AG04449 (cell line): ENCODE measurements around the gene SLIT3.

Experiments
- CTCF ChIA-PET: fragments of 350-600 bp; formaldehyde crosslinking; extraction: SDS; loops from one replicate; lab custom pipeline; 2021; ENCODE audit warnings: antibody characterized with exemption; lab: Yijun Ruan, JAX
- POLR2A ChIA-PET: fragments of 400-600, 350-600 bp; formaldehyde crosslinking; extraction: SDS; loops from one replicate; lab custom pipeline; 2020; ENCODE audit warnings: antibody characterized with exemption, inconsistent platforms; lab: Yijun Ruan, JAX
- DNase-seq: peaks from one replicate; pipeline ENCODE4 v3.0.0-alpha.2; 2010; ENCODE audit warnings: low read depth, low spot score
- H3K4me3 ChIP-seq: 2 replicates; pipeline ENCODE4 v1.5.1; 2011; ENCODE audit warnings: low read depth, mild to moderate bottlenecking, control low read depth, low read length
- CTCF ChIP-seq: IDR thresholded peaks from one replicate; pipeline ENCODE4 v1.5.1; 2011; ENCODE audit warnings: mild to moderate bottlenecking, moderate library complexity, low read length, control low read depth, inconsistent platforms; ENCODE audit not compliant: insufficient read depth; ENCODE audit errors: missing control alignments

The SLIT3 gene

DNA sequence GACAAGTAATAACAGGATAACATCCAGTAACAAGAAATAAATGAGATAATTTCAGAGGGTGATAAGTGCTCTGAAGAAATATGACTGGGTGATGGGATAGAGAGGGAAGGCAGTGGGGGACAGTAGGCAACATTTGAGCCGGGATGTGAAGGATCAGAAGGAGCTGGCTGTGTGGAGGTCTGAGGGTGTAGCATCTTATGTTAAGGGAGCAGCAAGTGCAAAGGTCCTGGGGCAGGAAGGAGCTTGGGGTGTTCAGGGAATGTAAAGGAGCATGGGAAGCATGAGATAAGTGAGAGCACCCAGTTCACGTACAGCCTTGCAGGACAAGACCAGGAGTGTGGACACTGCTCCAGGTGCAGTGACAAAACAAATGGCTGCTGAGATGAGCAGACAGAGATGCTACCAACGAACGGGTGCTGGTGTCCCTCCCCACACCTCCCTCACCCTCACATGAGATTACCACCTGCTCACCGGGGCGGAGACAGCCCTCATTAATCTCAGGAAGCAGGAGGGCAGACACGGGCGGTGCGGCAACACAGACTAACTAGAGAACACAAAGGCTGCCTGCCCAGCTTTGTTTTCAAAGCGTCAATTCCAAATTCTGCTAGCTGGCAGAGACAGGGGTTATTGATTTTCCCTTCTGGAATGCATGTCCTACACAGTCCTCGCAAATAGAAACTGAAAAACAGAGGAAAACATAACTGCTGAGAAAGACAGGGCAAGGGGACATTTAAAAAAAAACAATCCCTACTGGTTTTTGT is 423.6 kb downstream of the SLIT3 start:
- POLR2A ChIA-PET, result no interaction called here

GRCh38 chr5:168876419-168876818 is 424.5 kb downstream of the SLIT3 start:
- POLR2A ChIA-PET, result no interaction called here

More for the DNA sequence above, 423.6 kb downstream of the SLIT3 start:
- H3K4me3 ChIP-seq, result no peak overlapping the region
- TF ChIP-seq CTCF, result no peak
- CTCF ChIA-PET, result interaction anchor here (1.1 to 1.3 kb wide), 2 partner anchors 11 to 47 kb away, joined by 3 to 4 read pairs; no protein-coding TSS in a partner anchor
- DNase-seq, result no peak

DNA sequence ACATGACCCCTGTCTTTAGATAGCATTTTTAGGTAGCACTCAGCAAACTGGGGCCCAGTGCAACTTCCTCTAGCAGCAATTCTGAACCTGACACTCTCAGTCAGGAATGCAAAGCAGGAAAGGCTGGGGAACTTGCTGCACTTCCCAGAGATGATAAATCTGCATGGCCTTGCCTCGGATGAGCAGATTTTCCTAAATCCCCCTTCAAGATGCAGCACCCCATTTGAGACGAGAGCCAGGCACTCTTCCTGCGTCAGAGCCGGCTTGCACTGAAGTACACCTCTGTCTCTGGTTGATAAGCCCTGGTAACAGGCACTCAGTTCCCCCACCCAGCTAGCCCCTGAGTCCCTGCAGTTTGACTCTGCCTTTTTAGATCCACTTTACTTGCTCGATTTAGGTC is 425.1 kb downstream of the SLIT3 start:
- H3K4me3 ChIP-seq, result no peak overlapping the region
- DNase-seq, result no peak
- ChIA-PET POLR2A (no interaction called here), CTCF (no interaction called here)
- TF ChIP-seq CTCF, result no peak

More at GRCh38 chr5:168876419-168876818, 424.5 kb downstream of the SLIT3 start:
- no peak overlapping the region for H3K4me3 ChIP-seq
- TF ChIP-seq CTCF, result no peak
- DNase-seq, result no peak
- CTCF ChIA-PET, result no interaction called here

GRCh38 chr5:168874713-168875380 is 426.1 kb downstream of the SLIT3 start:
- peak; percentile 23 for TF ChIP-seq CTCF
- no peak for DNase-seq
- ChIA-PET CTCF (interaction anchor here (1.4 to 1.7 kb wide), 2 partner anchors 169 to 605 kb away, joined by 4 read pairs; no protein-coding TSS in a partner anchor), POLR2A (no interaction called here)
- H3K4me3 ChIP-seq, result no peak overlapping the region

- DNase-seq, result no peak
- POLR2A ChIA-PET, result no interaction called here
- CTCF ChIA-PET, result no interaction called here
- no peak for TF ChIP-seq CTCF
- no peak overlapping the region for H3K4me3 ChIP-seq
Observed at GRCh38 chr5:168872246-168872645, 428.7 kb downstream of the SLIT3 start.

- TF ChIP-seq CTCF, result no peak
- POLR2A ChIA-PET, result no interaction called here
- no peak for DNase-seq
- no peak overlapping the region for H3K4me3 ChIP-seq
- CTCF ChIA-PET, result interaction anchor here (1.6 kb wide), 1 partner anchor 8 kb away, joined by 4 read pairs; no protein-coding TSS in a partner anchor
Observed at GRCh38 chr5:168870910-168871309, 430.0 kb downstream of the SLIT3 start.
